Measurements from ENCODE around the gene PPP1R18. TPM values are rescaled to one million over a fixed set of nuclear protein-coding genes. Genes with fewer than 3 reads are reported as not detected.
A peak's percentile ranks its signal among the peaks of the same experiment; 100 is the strongest.

Gene PPP1R18
- polyA plus RNA-seq, 3 donors: 58.5 to 226 (median 78.9) TPM

DNA sequence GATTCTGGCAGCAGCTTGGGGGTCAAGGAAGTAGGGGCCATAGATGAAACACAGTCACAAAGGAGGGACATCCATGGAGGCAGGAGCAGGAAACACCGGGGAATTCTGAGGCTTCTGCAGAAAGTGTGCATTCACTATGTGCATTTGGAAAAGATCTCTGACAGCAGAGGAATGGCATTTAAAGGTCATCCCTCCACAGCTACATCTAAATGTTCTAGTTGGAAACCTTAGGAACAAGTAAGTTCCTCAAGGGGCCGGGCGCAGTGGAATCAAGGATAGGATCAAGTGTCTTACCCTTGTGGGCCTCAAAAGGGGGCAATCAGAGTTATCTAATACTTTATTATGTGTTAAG lies 30.7 kb downstream of the PPP1R18 start:
- intact Hi-C loops (cut with micrococcal nuclease): no loop called here
- no peaks in the 10 kb centered on the region for H3K9me3 Mint-ChIP-seq
- H3K36me3 Mint-ChIP-seq: peaks cover 83 to 97% of the 10 kb centered on the region in 2 donors

DNA sequence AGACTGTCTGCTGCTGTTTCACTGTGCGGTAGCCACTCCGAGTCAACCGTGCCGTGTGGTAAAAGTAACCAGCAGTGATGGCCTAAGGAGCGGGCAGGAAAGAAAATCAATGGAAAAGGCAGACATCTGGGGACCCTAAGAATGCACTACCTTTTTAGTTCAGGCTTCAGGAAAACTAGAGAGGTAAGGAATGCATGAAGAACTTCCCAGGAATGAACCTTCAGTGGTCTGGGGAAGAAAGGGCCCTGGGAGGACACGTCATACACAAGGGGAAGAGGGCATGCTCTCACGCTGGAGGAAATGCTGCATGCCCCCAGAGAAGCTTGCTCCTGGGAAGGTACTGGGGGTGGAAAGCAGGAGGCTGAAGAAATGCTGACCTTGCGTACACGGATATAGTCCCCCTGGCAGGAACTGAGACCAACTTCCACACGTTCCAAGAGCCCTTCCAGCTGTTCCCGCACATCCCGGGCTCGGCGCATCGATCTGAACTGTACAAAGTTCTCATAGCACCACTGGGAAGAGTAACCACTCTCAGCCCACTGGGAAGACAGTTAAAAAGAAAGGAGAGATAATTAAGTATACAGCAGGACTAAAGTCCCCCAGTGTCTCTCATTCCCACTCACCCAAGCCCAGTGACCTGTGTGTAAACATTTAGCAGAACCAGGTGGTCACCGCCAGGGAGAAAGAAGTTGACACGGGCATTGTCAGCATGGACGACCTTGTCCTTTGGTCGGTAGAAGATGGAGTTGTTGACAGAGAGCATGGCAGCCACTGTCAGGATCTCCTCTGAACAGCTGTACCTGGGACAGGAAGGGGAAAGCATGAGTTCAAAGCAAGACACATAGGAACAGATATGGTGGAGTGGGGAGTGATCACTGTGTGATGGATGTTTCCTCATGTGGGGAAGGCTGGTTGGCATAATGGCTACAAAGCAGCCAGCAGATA lies 31.4 kb downstream of the PPP1R18 start:
- Mint-ChIP-seq H3K27me3 (ENCODE audit: low read depth in 3 of 3) (peaks cover 0 to 1% (median 0%) of the 10 kb centered on the region in 3 donors), H3K9me3 (no peaks in the 10 kb centered on the region), H3K36me3 (peaks cover 78 to 91% of the 10 kb centered on the region in 2 donors), H3K27ac (peak overlapping the region in 4 of 7 donors; percentile 6 to 58 (median 24)), H3K4me3 (no peak overlapping the region), H3K4me1 (peaks cover 17% of the 10 kb centered on the region)
- Histone ChIP-seq H2AFZ (ENCODE audit: insufficient read depth, low read depth, low read length, poor library complexity, severe bottlenecking) (no peak overlapping the region), H4K20me1 (ENCODE audit: insufficient read depth, low read length) (peaks cover 13% of the 10 kb centered on the region), H3K9ac (ENCODE audit: insufficient read depth, low read length, poor library complexity, severe bottlenecking) (no peak overlapping the region), H3K27ac (ENCODE audit: low read depth in 1 of 2, low read length in 2 of 2) (no peak overlapping the region), H3K36me3 (replicated peaks in 1 of 2; ENCODE audit: control insufficient read depth in 1 of 2, insufficient read depth in 2 of 2, low read length in 2 of 2) (peaks cover 87 to 93% of the 10 kb centered on the region in 2 donors), H3K4me1 (ENCODE audit: control insufficient read depth in 1 of 2, insufficient read depth in 2 of 2, low read length in 2 of 2) (peaks cover 13 to 16% of the 10 kb centered on the region in 2 donors), H3K27me3 (ENCODE audit: control insufficient read depth in 2 of 2, insufficient read depth in 2 of 2, low read length in 2 of 2) (no peaks in the 10 kb centered on the region), H3K9me3 (replicated peaks in 1 of 2; ENCODE audit: control insufficient read depth in 1 of 2, insufficient read depth in 1 of 2, low read length in 2 of 2) (no peaks in the 10 kb centered on the region), H3K4me2 (replicated peaks; ENCODE audit: extremely low read depth, low read length, poor library complexity, severe bottlenecking) (no peak overlapping the region), H3K79me2 (ENCODE audit: insufficient read depth, low read length) (no peaks in the 10 kb centered on the region), H3K4me3 (replicated peaks in 1 of 3; ENCODE audit: low read depth in 2 of 3, low read length in 3 of 3) (no peak overlapping the region)
- TF ChIP-seq, protein P1, sequence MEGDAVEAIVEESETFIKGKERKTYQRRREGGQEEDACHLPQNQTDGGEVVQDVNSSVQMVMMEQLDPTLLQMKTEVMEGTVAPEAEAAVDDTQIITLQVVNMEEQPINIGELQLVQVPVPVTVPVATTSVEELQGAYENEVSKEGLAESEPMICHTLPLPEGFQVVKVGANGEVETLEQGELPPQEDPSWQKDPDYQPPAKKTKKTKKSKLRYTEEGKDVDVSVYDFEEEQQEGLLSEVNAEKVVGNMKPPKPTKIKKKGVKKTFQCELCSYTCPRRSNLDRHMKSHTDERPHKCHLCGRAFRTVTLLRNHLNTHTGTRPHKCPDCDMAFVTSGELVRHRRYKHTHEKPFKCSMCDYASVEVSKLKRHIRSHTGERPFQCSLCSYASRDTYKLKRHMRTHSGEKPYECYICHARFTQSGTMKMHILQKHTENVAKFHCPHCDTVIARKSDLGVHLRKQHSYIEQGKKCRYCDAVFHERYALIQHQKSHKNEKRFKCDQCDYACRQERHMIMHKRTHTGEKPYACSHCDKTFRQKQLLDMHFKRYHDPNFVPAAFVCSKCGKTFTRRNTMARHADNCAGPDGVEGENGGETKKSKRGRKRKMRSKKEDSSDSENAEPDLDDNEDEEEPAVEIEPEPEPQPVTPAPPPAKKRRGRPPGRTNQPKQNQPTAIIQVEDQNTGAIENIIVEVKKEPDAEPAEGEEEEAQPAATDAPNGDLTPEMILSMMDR (IDR thresholded peaks at IDR 0.05): no peak
- intact Hi-C loops (cut with micrococcal nuclease): no loop called here
- WGBS (ENCODE audit: insufficient coverage): 99% methylated on average over 12 of the region's 19 CpGs
- DNase-seq: no peak

More for the DNA sequence above, 30.7 kb downstream of the PPP1R18 start:
- DNase-seq: no peak
- Histone ChIP-seq H3K4me1 (ENCODE audit: control insufficient read depth in 1 of 2, insufficient read depth in 2 of 2, low read length in 2 of 2) (peaks cover 13 to 16% of the 10 kb centered on the region in 2 donors), H3K27ac (ENCODE audit: low read depth in 1 of 2, low read length in 2 of 2) (no peak overlapping the region), H2AFZ (ENCODE audit: insufficient read depth, low read depth, low read length, poor library complexity, severe bottlenecking) (no peak overlapping the region), H3K4me3 (replicated peaks in 1 of 3; ENCODE audit: low read depth in 2 of 3, low read length in 3 of 3) (no peak overlapping the region), H3K4me2 (replicated peaks; ENCODE audit: extremely low read depth, low read length, poor library complexity, severe bottlenecking) (no peak overlapping the region), H3K27me3 (ENCODE audit: control insufficient read depth in 2 of 2, insufficient read depth in 2 of 2, low read length in 2 of 2) (no peaks in the 10 kb centered on the region), H3K9me3 (replicated peaks in 1 of 2; ENCODE audit: control insufficient read depth in 1 of 2, insufficient read depth in 1 of 2, low read length in 2 of 2) (no peaks in the 10 kb centered on the region), H3K36me3 (replicated peaks in 1 of 2; ENCODE audit: control insufficient read depth in 1 of 2, insufficient read depth in 2 of 2, low read length in 2 of 2) (peaks cover 90 to 99% of the 10 kb centered on the region in 2 donors), H4K20me1 (ENCODE audit: insufficient read depth, low read length) (peaks cover 13% of the 10 kb centered on the region), H3K79me2 (ENCODE audit: insufficient read depth, low read length) (no peaks in the 10 kb centered on the region), H3K9ac (ENCODE audit: insufficient read depth, low read length, poor library complexity, severe bottlenecking) (no peak overlapping the region)
- Mint-ChIP-seq H3K27me3 (ENCODE audit: low read depth in 3 of 3) (peaks cover 0 to 1% (median 0%) of the 10 kb centered on the region in 3 donors), H3K4me1 (peaks cover 15% of the 10 kb centered on the region), H3K4me3 (no peak overlapping the region), H3K27ac (peak overlapping the region in 4 of 7 donors; percentile 6 to 77 (median 66))
- TF ChIP-seq, protein P1 (IDR thresholded peaks at IDR 0.05): no peak
- WGBS (ENCODE audit: insufficient coverage): 100% methylated on average over 1 of the region's 3 CpGs
